ENCODE results near the gene ACTL7B.

DNA sequence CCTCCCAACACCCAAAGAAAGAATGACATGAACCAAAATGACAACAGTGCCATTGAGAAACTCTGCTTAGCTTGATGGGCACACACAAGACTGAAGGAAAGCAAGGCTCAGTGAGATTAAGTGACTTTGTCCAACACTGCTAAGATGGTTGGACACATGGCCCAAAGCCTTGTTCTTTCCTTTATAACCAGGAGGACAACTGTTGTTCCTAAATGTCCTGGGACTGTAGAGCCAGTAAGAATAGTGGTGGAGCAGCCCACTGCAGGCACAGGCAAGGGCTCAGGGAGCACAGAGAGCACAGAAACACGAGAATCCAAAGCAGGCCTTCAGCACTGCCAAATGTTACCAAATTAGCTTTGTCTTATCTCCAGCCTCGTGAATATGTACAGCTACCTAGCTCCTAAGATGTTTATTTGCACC is 10.2 kb upstream of the ACTL7B start:
- TF ChIP-seq CTCF (IDR thresholded peaks at IDR 0.05; ENCODE audit: control extremely low read depth in 1 of 3, insufficient read depth in 1 of 3, low read depth in 1 of 3, low read length in 3 of 3) (no peak), EP300 (IDR thresholded peaks at IDR 0.05; ENCODE audit: borderline replicate concordance in 1 of 2, low read depth in 2 of 2, low read length in 2 of 2) (no peak), POLR2A (IDR thresholded peaks at IDR 0.05; ENCODE audit: control extremely low read depth in 1 of 2, low read depth in 2 of 2, low read length in 2 of 2) (no peak), TEAD4 (IDR thresholded peaks at IDR 0.05; ENCODE audit: low read depth, low read length) (no peak), RXRA (IDR thresholded peaks at IDR 0.05; ENCODE audit: insufficient read depth, low read depth, low read length) (no peak), KDM1A (IDR thresholded peaks at IDR 0.05; ENCODE audit: borderline replicate concordance, low read length) (no peak)
